ENCODE measurements around the gene CGNL1.

GRCh38 chr15:57395292-57395691, 19.0 kb downstream of the CGNL1 start:
- no peak for TF ChIP-seq YY1 (IDR thresholded peaks at IDR 0.05; ENCODE audit: low read depth)
- TF ChIP-seq TAF1 (IDR thresholded peaks at IDR 0.05; ENCODE audit: borderline replicate concordance, low read depth, low read length), result no peak
- no peak for TF ChIP-seq MAX (IDR thresholded peaks at IDR 0.05; ENCODE audit: low read depth)
- no peak for TF ChIP-seq NRF1 (IDR thresholded peaks at IDR 0.05; ENCODE audit: low read depth, low read length)
- no peak for TF ChIP-seq RCOR1 (IDR thresholded peaks at IDR 0.05; ENCODE audit: low read length)
- TF ChIP-seq ZBTB33 (IDR thresholded peaks at IDR 0.05; ENCODE audit: borderline replicate concordance, low read depth), result no peak
- TF ChIP-seq SIN3A (IDR thresholded peaks at IDR 0.05; ENCODE audit: borderline replicate concordance, low read depth, low read length), result no peak
- no peak for TF ChIP-seq RAD21 (IDR thresholded peaks at IDR 0.05; ENCODE audit: low read length)
- TF ChIP-seq CTCF (IDR thresholded peaks at IDR 0.05), result no peak
